Esophagus squamous epithelium (tissue), 5 donors: ENCODE data around the gene NOP16. TPM values are rescaled to one million over a fixed set of nuclear protein-coding genes. Genes with fewer than 3 reads are reported as not detected.

ENCODE experiments used
- DNase-seq: peaks from one replicate; lab custom pipeline; 2025; lab: John Stamatoyannopoulos, UW
- H3K27ac ChIP-seq, 4 donors: fragments of 200-600 bp; sonication (generic); one replicate each; pipeline ENCODE4 v1.5.1; 2016 to 2019; ENCODE audit warnings: mild to moderate bottlenecking in 1 of 4
- H3K27me3 ChIP-seq, 4 donors: fragments of 200-600 bp; sonication (generic); 1 replicate in 3 of 4; 2 replicates in 1 of 4; pipeline versions ENCODE4 v1.5.1 to v1.6.0; 2017 to 2021; ENCODE audit warnings: antibody characterized with exemption in 1 of 4
- H3K36me3 ChIP-seq, 3 donors: fragments of 200-600 bp; sonication (generic); one replicate each; pipeline ENCODE4 v1.5.1; 2016 to 2019
- H3K4me1 ChIP-seq, 3 donors: fragments of 200-600 bp; sonication (generic); one replicate each; pipeline ENCODE4 v1.5.1; 2017 to 2019
- H3K4me3 ChIP-seq, 4 donors: fragments of 200-600 bp; sonication (generic); 1 replicate in 3 of 4; 2 replicates in 1 of 4; pipeline ENCODE4 v1.5.1; 2016 to 2019; ENCODE audit warnings: mild to moderate bottlenecking in 2 of 4, moderate library complexity in 1 of 4
- H3K9me3 ChIP-seq, 3 donors: fragments of 200-600 bp; sonication (generic); one replicate each; pipeline ENCODE4 v1.5.1; 2016 to 2019
- CTCF ChIP-seq, 6 experiments: fragments of 450-650 bp in 4 of 6; fragments of 200-600 bp in 2 of 6; sonication (generic) in 2 of 6; IDR thresholded peaks; one replicate each; pipeline ENCODE4 v1.5.1; 2016 to 2019; ENCODE audit warnings: antibody characterized with exemption in 6 of 6, mild to moderate bottlenecking in 4 of 6, moderate library complexity in 4 of 6
- POLR2A ChIP-seq, 4 donors: fragments of 450-650 bp; IDR thresholded peaks; one replicate each; pipeline ENCODE4 v1.6.1; 2017; ENCODE audit warnings: antibody characterized with exemption in 4 of 4, mild to moderate bottlenecking in 4 of 4, moderate library complexity in 3 of 4
- WGBS, 2 donors: methylation state at CpG; one replicate each; pipeline ENCODE4 v1.1.5; 2018; 5-methylcytosine and 5-hydroxymethylcytosine counted together
- intact Hi-C: fragments of 100-400 bp; cut with DNase I; formaldehyde crosslinking; loops from one replicate; pipeline ENCODE4 v1.15.0; 2022
- total RNA-seq, 4 donors: library from RNA; depleted of rRNA; stranded (reverse); fragments of >200 nt; gene quantifications; one replicate each; pipeline ENCODE4 v1.1.0, GENCODE V29; 2016
- donor health status: DM: yes; HTN: yes; CAD: no.

NOP16 gene
- total RNA-seq, 4 donors from 2014 or later = 19.9 to 38.0 (median 30.9) TPM

GRCh38 chr5:176415240-176415951 is 27.0 kb upstream of the NOP16 start:
- TF ChIP-seq POLR2A (IDR thresholded peaks at IDR 0.05) (peak in 1 of 4 donors; percentile 18), CTCF (IDR thresholded peaks at IDR 0.05) (no peak)
- no peaks in the 10 kb centered on the region for H3K27me3 ChIP-seq
- WGBS, 2 donors = 28 to 38% methylated on average over 8 to 13 of the region's 13 CpGs
- peaks cover 45 to 72% (median 51%) of the 10 kb centered on the region in 3 donors for H3K4me1 ChIP-seq
- no peaks in the 10 kb centered on the region for H3K9me3 ChIP-seq
- peak overlapping the region; percentile 92 to 99 (median 96) for H3K27ac ChIP-seq
- H3K36me3 ChIP-seq = peaks cover 0 to 3% (median 0%) of the 10 kb centered on the region in 3 donors
- DNase-seq = no peak
- H3K4me3 ChIP-seq = peak overlapping the region; percentile 77 to 98 (median 90)
- intact Hi-C loops = loop anchor here (10.0 kb wide), 1 partner anchor 119 kb away; the partner anchor contains the start of gene RNF44

GRCh38 chr5:176414704-176415103 is 26.3 kb upstream of the NOP16 start:
- intact Hi-C loops = loop anchor here (10.0 kb wide), 1 partner anchor 120 kb away; the partner anchor contains the start of gene RNF44
- WGBS, 2 donors = 46 to 49% methylated on average over 3 of the region's 3 CpGs
- H3K4me1 ChIP-seq = peaks cover 49 to 79% (median 55%) of the 10 kb centered on the region in 3 donors
- H3K27ac ChIP-seq = peak overlapping the region; percentile 90 to 99 (median 96)
- DNase-seq = no peak
- no peaks in the 10 kb centered on the region for H3K9me3 ChIP-seq
- TF ChIP-seq CTCF (IDR thresholded peaks at IDR 0.05) (no peak), POLR2A (IDR thresholded peaks at IDR 0.05) (no peak)
- H3K27me3 ChIP-seq = no peaks in the 10 kb centered on the region
- H3K36me3 ChIP-seq = peaks cover 0 to 7% (median under 1%) of the 10 kb centered on the region in 3 donors
- H3K4me3 ChIP-seq = peak overlapping the region; percentile 77 to 98 (median 90)

- H3K4me3 ChIP-seq = peak overlapping the region; percentile 77 to 98 (median 90)
- peaks cover 53 to 88% (median 55%) of the 10 kb centered on the region in 3 donors for H3K4me1 ChIP-seq
- peaks cover 0 to 17% (median 6%) of the 10 kb centered on the region in 3 donors for H3K36me3 ChIP-seq
- H3K9me3 ChIP-seq = no peaks in the 10 kb centered on the region
- intact Hi-C loops = loop anchor here (10.0 kb wide), 1 partner anchor 121 kb away; the partner anchor contains the start of gene RNF44
- no peaks in the 10 kb centered on the region for H3K27me3 ChIP-seq
- TF ChIP-seq CTCF (IDR thresholded peaks at IDR 0.05) (no peak), POLR2A (IDR thresholded peaks at IDR 0.05) (no peak)
- H3K27ac ChIP-seq = peak overlapping the region; percentile 90 to 99 (median 96)
- no peak for DNase-seq
- WGBS, 2 donors = 48 to 62% methylated on average over 3 to 4 of the region's 7 CpGs
Measured at GRCh38 chr5:176413709-176414191, 25.4 kb upstream of the NOP16 start.

- peak overlapping the region; percentile 77 to 98 (median 90) for H3K4me3 ChIP-seq
- H3K27me3 ChIP-seq = no peaks in the 10 kb centered on the region
- peaks cover 0 to 22% (median 6%) of the 10 kb centered on the region in 3 donors for H3K36me3 ChIP-seq
- intact Hi-C loops = loop anchor here (10.0 kb wide), 1 partner anchor 122 kb away; the partner anchor contains the start of gene RNF44
- DNase-seq = no peak
- no peak for TF ChIP-seq CTCF (IDR thresholded peaks at IDR 0.05)
- TF ChIP-seq POLR2A (IDR thresholded peaks at IDR 0.05) = no peak
- no peaks in the 10 kb centered on the region for H3K9me3 ChIP-seq
- H3K27ac ChIP-seq = peak overlapping the region; percentile 90 to 99 (median 96)
- WGBS, 2 donors = 34 to 45% methylated on average over 2 of the region's 2 CpGs
- peaks cover 53 to 90% (median 55%) of the 10 kb centered on the region in 3 donors for H3K4me1 ChIP-seq
Measured at GRCh38 chr5:176413255-176413565, 24.8 kb upstream of the NOP16 start.
